ENCODE data around the gene SLC35G1.

Gene SLC35G1

DNA sequence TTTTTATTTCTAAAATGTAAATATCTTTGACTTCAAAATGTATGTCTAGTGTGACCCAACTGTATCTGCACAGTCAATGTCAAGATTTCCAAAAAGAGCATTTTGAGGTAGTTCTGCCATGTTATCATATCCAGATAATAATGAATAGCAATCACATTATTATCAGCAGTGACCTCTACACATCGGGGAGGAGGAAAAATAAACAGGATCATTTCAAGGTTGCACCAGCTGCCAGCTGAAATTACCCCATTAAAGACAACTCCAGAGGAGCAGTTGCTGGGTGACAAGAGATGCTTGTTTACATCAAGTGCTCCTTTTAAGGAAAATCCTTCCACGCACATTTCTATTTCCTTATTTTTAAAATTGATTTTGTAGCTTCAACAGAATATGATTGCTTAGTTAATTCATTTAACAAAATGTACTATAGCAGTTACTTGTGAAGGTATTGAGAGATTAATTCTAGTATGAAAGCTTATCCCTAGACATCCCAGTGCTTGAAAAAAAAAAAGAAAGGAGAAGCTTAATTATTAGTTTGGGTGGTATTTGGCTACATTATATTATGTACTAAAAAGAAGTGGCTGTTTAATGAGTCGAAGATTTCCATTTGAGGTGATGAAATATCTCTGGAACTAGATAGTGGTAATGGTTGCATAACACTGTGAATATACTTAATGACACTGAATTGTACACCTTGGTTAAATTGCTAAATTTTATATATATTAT, 19.3 kb upstream of the SLC35G1 start:
- H3K4me2 ChIP-seq (ENCODE audit: low read depth, low read length, poor library complexity, severe bottlenecking) = no peak overlapping the region
- no peak overlapping the region for H3K4me3 ChIP-seq (ENCODE audit: insufficient read depth, low read length, poor library complexity, severe bottlenecking)
- H3K79me2 ChIP-seq (ENCODE audit: insufficient read depth, low read length) = no peaks in the 10 kb centered on the region
- H3K36me3 ChIP-seq (ENCODE audit: low read length) = no peaks in the 10 kb centered on the region
- H3K27me3 ChIP-seq (ENCODE audit: low read length) = no peaks in the 10 kb centered on the region
- no peak overlapping the region for H2AFZ ChIP-seq (ENCODE audit: low read depth, low read length, severe bottlenecking)
- H3K9ac ChIP-seq (ENCODE audit: low read length) = no peak overlapping the region
- no peaks in the 10 kb centered on the region for H3K9me3 ChIP-seq (ENCODE audit: insufficient read depth, low read length)
- H3F3A ChIP-seq (ENCODE audit: insufficient read depth) = no peaks in the 10 kb centered on the region
- TF ChIP-seq CTCF (IDR thresholded peaks at IDR 0.05; ENCODE audit: insufficient read depth, low read length, poor library complexity, severe bottlenecking) (no peak), EZH2phosphoT487 (conservative IDR thresholded peaks at IDR 0.05; ENCODE audit: low read length) (no peak)
- no peaks in the 10 kb centered on the region for H3K9me2 ChIP-seq (replicated peaks; ENCODE audit: insufficient read depth, low read length)
- no peaks in the 10 kb centered on the region for H4K20me1 ChIP-seq (ENCODE audit: low read depth, low read length)
- no peak overlapping the region for H3K27ac ChIP-seq (ENCODE audit: low read depth, low read length)

DNA sequence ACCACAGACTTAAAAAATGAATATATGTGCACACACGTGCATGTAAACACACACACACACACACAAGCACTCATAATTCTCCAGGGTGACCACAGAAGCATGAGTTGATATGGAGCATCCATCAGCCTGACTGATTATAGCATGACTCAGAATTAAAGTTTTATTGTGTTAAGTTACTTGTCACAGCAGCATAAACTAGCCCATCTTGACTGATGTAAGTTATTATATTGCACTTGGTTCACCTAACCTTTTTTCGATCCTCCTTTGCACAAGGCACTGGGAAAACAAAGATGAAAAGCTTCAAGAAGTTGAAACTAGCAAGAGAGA, 18.8 kb upstream of the SLC35G1 start:
- Histone ChIP-seq H3K9me3 (ENCODE audit: insufficient read depth, low read length) (no peaks in the 10 kb centered on the region), H3F3A (ENCODE audit: insufficient read depth) (no peaks in the 10 kb centered on the region), H3K27me3 (ENCODE audit: low read length) (no peaks in the 10 kb centered on the region), H3K79me2 (ENCODE audit: insufficient read depth, low read length) (no peaks in the 10 kb centered on the region), H3K9ac (ENCODE audit: low read length) (no peak overlapping the region), H3K36me3 (ENCODE audit: low read length) (no peaks in the 10 kb centered on the region), H4K20me1 (ENCODE audit: low read depth, low read length) (no peaks in the 10 kb centered on the region), H3K4me3 (ENCODE audit: insufficient read depth, low read length, poor library complexity, severe bottlenecking) (no peak overlapping the region), H3K27ac (ENCODE audit: low read depth, low read length) (no peak overlapping the region), H3K4me2 (ENCODE audit: low read depth, low read length, poor library complexity, severe bottlenecking) (no peak overlapping the region), H3K9me2 (replicated peaks; ENCODE audit: insufficient read depth, low read length) (no peaks in the 10 kb centered on the region), H2AFZ (ENCODE audit: low read depth, low read length, severe bottlenecking) (no peak overlapping the region)
- TF ChIP-seq EZH2phosphoT487 (conservative IDR thresholded peaks at IDR 0.05; ENCODE audit: low read length) (no peak), CTCF (IDR thresholded peaks at IDR 0.05; ENCODE audit: insufficient read depth, low read length, poor library complexity, severe bottlenecking) (no peak)

GRCh38 chr10:93876381-93876780, 17.4 kb upstream of the SLC35G1 start:
- Histone ChIP-seq H3K9me3 (ENCODE audit: insufficient read depth, low read length) (no peaks in the 10 kb centered on the region), H3K9me2 (replicated peaks; ENCODE audit: insufficient read depth, low read length) (no peaks in the 10 kb centered on the region), H3K27me3 (ENCODE audit: low read length) (no peaks in the 10 kb centered on the region), H3K4me3 (ENCODE audit: insufficient read depth, low read length, poor library complexity, severe bottlenecking) (no peak overlapping the region), H4K20me1 (ENCODE audit: low read depth, low read length) (no peaks in the 10 kb centered on the region), H3K27ac (ENCODE audit: low read depth, low read length) (no peak overlapping the region), H3K36me3 (ENCODE audit: low read length) (no peaks in the 10 kb centered on the region), H3K9ac (ENCODE audit: low read length) (no peak overlapping the region), H3K4me2 (ENCODE audit: low read depth, low read length, poor library complexity, severe bottlenecking) (no peak overlapping the region), H3K79me2 (ENCODE audit: insufficient read depth, low read length) (no peaks in the 10 kb centered on the region), H3F3A (ENCODE audit: insufficient read depth) (no peaks in the 10 kb centered on the region), H2AFZ (ENCODE audit: low read depth, low read length, severe bottlenecking) (no peak overlapping the region)
- TF ChIP-seq CTCF (IDR thresholded peaks at IDR 0.05; ENCODE audit: insufficient read depth, low read length, poor library complexity, severe bottlenecking) (no peak), EZH2phosphoT487 (conservative IDR thresholded peaks at IDR 0.05; ENCODE audit: low read length) (no peak)
